Neural cell (in vitro differentiated cells): ENCODE data around the gene FLII. TPM values are rescaled to one million over a fixed set of nuclear protein-coding genes. Genes with fewer than 3 reads are reported as not detected.

Experiments used
- H2AFZ ChIP-seq: fragments of 200-600, 300-800 bp; sonication (generic), shearing (Covaris generic); 2 replicates; pipeline ENCODE4 v1.6.0; 2014; ENCODE audit warnings: low read depth, mild to moderate bottlenecking, antibody characterized with exemption, low read length, moderate library complexity
- H3F3A ChIP-seq: fragments of 200-600 bp; shearing (Covaris generic); 2 replicates; pipeline ENCODE4 v1.6.1; 2016; ENCODE audit warnings: mild to moderate bottlenecking, moderate library complexity, mixed read lengths, antibody characterized with exemption, low read length; ENCODE audit not compliant: insufficient read depth, poor library complexity, severe bottlenecking
- H3K27ac ChIP-seq: fragments of 200-600, 300-800 bp; sonication (generic), shearing (Covaris generic); 2 replicates; pipeline ENCODE4 v1.5.1; 2014; ENCODE audit warnings: mild to moderate bottlenecking, low read length, moderate library complexity
- H3K27me3 ChIP-seq: fragments of 300-800, 200-600 bp; sonication (generic), shearing (Covaris generic); 2 replicates; pipeline ENCODE4 v1.6.0; 2014; ENCODE audit warnings: mild to moderate bottlenecking, low read depth, low read length, moderate library complexity; ENCODE audit not compliant: insufficient read depth
- H3K36me3 ChIP-seq: fragments of 300-800, 200-600 bp; sonication (generic), shearing (Covaris generic); 2 replicates; pipeline ENCODE4 v1.5.1; 2014; ENCODE audit warnings: mild to moderate bottlenecking, antibody characterized with exemption, low read length, moderate library complexity; ENCODE audit not compliant: insufficient read depth
- H3K4me2 ChIP-seq: fragments of 300-800, 200-600 bp; sonication (generic), shearing (Covaris generic); 2 replicates; pipeline ENCODE4 v1.6.0; 2014; ENCODE audit warnings: mild to moderate bottlenecking, low read length
- H3K4me3 ChIP-seq: fragments of 300-800, 200-600 bp; sonication (generic), shearing (Covaris generic); 2 replicates; pipeline ENCODE4 v1.5.1; 2014; ENCODE audit warnings: mild to moderate bottlenecking, low read length, moderate library complexity
- H3K79me2 ChIP-seq: fragments of 200-600 bp; shearing (Covaris generic); replicated peaks from 2 replicates; pipeline ENCODE4 v1.6.0; 2014; ENCODE audit warnings: mild to moderate bottlenecking, low read length, moderate library complexity; ENCODE audit not compliant: insufficient read depth
- H3K9ac ChIP-seq: fragments of 300-800, 200-600 bp; sonication (generic), shearing (Covaris generic); 2 replicates; pipeline ENCODE4 v1.6.1; 2016; ENCODE audit warnings: mild to moderate bottlenecking, low read length, mixed read lengths
- H3K9me2 ChIP-seq: fragments of 200-600 bp; shearing (Covaris generic); 2 replicates; pipeline ENCODE4 v1.6.1; 2016; ENCODE audit warnings: mild to moderate bottlenecking, low read length, mixed read lengths; ENCODE audit not compliant: insufficient read depth
- H3K9me3 ChIP-seq: fragments of 200-600, 300-800 bp; sonication (generic), shearing (Covaris generic); 2 replicates; pipeline ENCODE4 v1.6.1; 2016; ENCODE audit warnings: mild to moderate bottlenecking, mixed run types, low read length, moderate library complexity, mixed read lengths
- H4K20me1 ChIP-seq: fragments of 200-600 bp; shearing (Covaris generic); 2 replicates; pipeline ENCODE4 v1.6.1; 2016; ENCODE audit warnings: mild to moderate bottlenecking, mixed run types; ENCODE audit not compliant: insufficient read depth
- EP300 ChIP-seq: fragments of 450-650 bp; conservative IDR thresholded peaks from 2 replicates; pipeline ENCODE4 v1.6.1; 2014; ENCODE audit warnings: antibody characterized with exemption, mild to moderate bottlenecking, moderate library complexity; ENCODE audit not compliant: poor library complexity, severe bottlenecking
- MXI1 ChIP-seq: fragments of 450-650 bp; conservative IDR thresholded peaks from 2 replicates; pipeline ENCODE4 v1.6.1; 2014; ENCODE audit warnings: antibody characterized with exemption, mild to moderate bottlenecking; ENCODE audit not compliant: poor library complexity, severe bottlenecking
- POLR2AphosphoS5 ChIP-seq: IDR thresholded peaks from 2 replicates; pipeline ENCODE4 v1.6.1; 2012
- RAD21 ChIP-seq: fragments of 450-650 bp; conservative IDR thresholded peaks from 2 replicates; pipeline ENCODE4 v1.6.1; 2014; ENCODE audit warnings: antibody characterized with exemption, mild to moderate bottlenecking, moderate library complexity
- SMC3 ChIP-seq: fragments of 450-650 bp; conservative IDR thresholded peaks from 2 replicates; pipeline ENCODE4 v1.6.1; 2014; ENCODE audit warnings: antibody characterized with exemption, mild to moderate bottlenecking, moderate library complexity; ENCODE audit not compliant: poor library complexity
- TAF1 ChIP-seq: IDR thresholded peaks from 2 replicates; pipeline ENCODE4 v1.6.1; 2012; ENCODE audit warnings: low read depth
- polyA plus RNA-seq: library from polyadenylated mRNA; depleted of rRNA; stranded (reverse); fragments of >200 nt; gene quantifications from 2 replicates; pipeline ENCODE4 v1.2.3, GENCODE V29; 2014
- TF ChIP-seq, protein P1 (sequence below): fragments of 450-650 bp; IDR thresholded peaks from 2 replicates; pipeline ENCODE4 v1.5.1; 2014; ENCODE audit warnings: antibody characterized with exemption, mild to moderate bottlenecking, moderate library complexity; ENCODE audit not compliant: poor library complexity, severe bottlenecking
- TF ChIP-seq, protein P2 (sequence below): IDR thresholded peaks from 2 replicates; pipeline ENCODE4 v1.6.1; 2012; ENCODE audit warnings: borderline replicate concordance

FLII gene
- polyA plus RNA-seq, 1 donor from 2014 or later = 93.0 TPM

GRCh38 chr17:18285296-18285695 is 26.8 kb upstream of the FLII start:
- Histone ChIP-seq H3K9me2 (no peaks in the 10 kb centered on the region), H3K79me2 (no peaks in the 10 kb centered on the region), H3K27ac (no peak overlapping the region), H4K20me1 (no peaks in the 10 kb centered on the region), H3K4me2 (no peak overlapping the region), H3K4me3 (no peak overlapping the region), H2AFZ (no peak overlapping the region), H3K9me3 (no peaks in the 10 kb centered on the region), H3K27me3 (no peaks in the 10 kb centered on the region), H3K36me3 (no peaks in the 10 kb centered on the region), H3K9ac (no peak overlapping the region), H3F3A (no peaks in the 10 kb centered on the region)
- TF ChIP-seq MXI1 (no peak), SMC3 (no peak), RAD21 (no peak), EP300 (no peak)
- TF ChIP-seq, protein P1, sequence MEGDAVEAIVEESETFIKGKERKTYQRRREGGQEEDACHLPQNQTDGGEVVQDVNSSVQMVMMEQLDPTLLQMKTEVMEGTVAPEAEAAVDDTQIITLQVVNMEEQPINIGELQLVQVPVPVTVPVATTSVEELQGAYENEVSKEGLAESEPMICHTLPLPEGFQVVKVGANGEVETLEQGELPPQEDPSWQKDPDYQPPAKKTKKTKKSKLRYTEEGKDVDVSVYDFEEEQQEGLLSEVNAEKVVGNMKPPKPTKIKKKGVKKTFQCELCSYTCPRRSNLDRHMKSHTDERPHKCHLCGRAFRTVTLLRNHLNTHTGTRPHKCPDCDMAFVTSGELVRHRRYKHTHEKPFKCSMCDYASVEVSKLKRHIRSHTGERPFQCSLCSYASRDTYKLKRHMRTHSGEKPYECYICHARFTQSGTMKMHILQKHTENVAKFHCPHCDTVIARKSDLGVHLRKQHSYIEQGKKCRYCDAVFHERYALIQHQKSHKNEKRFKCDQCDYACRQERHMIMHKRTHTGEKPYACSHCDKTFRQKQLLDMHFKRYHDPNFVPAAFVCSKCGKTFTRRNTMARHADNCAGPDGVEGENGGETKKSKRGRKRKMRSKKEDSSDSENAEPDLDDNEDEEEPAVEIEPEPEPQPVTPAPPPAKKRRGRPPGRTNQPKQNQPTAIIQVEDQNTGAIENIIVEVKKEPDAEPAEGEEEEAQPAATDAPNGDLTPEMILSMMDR = no peak

GRCh38 chr17:18281788-18282187 is 23.2 kb upstream of the FLII start:
- no peak overlapping the region for H3K27ac ChIP-seq
- no peaks in the 10 kb centered on the region for H4K20me1 ChIP-seq
- TF ChIP-seq RAD21 = no peak
- no peak for TF ChIP-seq EP300
- no peak for TF ChIP-seq MXI1
- H3F3A ChIP-seq = no peaks in the 10 kb centered on the region
- no peaks in the 10 kb centered on the region for H3K36me3 ChIP-seq
- no peak overlapping the region for H3K4me2 ChIP-seq
- no peak overlapping the region for H3K4me3 ChIP-seq
- H3K9me2 ChIP-seq = no peaks in the 10 kb centered on the region
- no peaks in the 10 kb centered on the region for H3K9me3 ChIP-seq
- H3K9ac ChIP-seq = no peak overlapping the region
- no peaks in the 10 kb centered on the region for H3K27me3 ChIP-seq
- H2AFZ ChIP-seq = no peak overlapping the region
- no peaks in the 10 kb centered on the region for H3K79me2 ChIP-seq

- Histone ChIP-seq H3K4me3 (no peak overlapping the region), H3K27ac (no peak overlapping the region), H3K9ac (no peak overlapping the region)
These were observed 22.3 kb upstream of the FLII start for GRCh38 chr17:18280766-18281371.

More at GRCh38 chr17:18280766-18281371, 22.3 kb upstream of the FLII start:
- no peaks in the 10 kb centered on the region for H3K9me3 ChIP-seq
- no peaks in the 10 kb centered on the region for H3K9me2 ChIP-seq
- no peaks in the 10 kb centered on the region for H4K20me1 ChIP-seq
- H3F3A ChIP-seq = no peaks in the 10 kb centered on the region
- H3K4me2 ChIP-seq = no peak overlapping the region
- TF ChIP-seq TAF1 (no peak), POLR2AphosphoS5 (no peak), EP300 (no peak)
- TF ChIP-seq, protein P2, sequence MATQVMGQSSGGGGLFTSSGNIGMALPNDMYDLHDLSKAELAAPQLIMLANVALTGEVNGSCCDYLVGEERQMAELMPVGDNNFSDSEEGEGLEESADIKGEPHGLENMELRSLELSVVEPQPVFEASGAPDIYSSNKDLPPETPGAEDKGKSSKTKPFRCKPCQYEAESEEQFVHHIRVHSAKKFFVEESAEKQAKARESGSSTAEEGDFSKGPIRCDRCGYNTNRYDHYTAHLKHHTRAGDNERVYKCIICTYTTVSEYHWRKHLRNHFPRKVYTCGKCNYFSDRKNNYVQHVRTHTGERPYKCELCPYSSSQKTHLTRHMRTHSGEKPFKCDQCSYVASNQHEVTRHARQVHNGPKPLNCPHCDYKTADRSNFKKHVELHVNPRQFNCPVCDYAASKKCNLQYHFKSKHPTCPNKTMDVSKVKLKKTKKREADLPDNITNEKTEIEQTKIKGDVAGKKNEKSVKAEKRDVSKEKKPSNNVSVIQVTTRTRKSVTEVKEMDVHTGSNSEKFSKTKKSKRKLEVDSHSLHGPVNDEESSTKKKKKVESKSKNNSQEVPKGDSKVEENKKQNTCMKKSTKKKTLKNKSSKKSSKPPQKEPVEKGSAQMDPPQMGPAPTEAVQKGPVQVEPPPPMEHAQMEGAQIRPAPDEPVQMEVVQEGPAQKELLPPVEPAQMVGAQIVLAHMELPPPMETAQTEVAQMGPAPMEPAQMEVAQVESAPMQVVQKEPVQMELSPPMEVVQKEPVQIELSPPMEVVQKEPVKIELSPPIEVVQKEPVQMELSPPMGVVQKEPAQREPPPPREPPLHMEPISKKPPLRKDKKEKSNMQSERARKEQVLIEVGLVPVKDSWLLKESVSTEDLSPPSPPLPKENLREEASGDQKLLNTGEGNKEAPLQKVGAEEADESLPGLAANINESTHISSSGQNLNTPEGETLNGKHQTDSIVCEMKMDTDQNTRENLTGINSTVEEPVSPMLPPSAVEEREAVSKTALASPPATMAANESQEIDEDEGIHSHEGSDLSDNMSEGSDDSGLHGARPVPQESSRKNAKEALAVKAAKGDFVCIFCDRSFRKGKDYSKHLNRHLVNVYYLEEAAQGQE = no peak
- TF ChIP-seq, protein P1 = no peak
- no peaks in the 10 kb centered on the region for H3K27me3 ChIP-seq
- no peaks in the 10 kb centered on the region for H3K36me3 ChIP-seq
- H3K79me2 ChIP-seq = no peaks in the 10 kb centered on the region
- H2AFZ ChIP-seq = no peak overlapping the region
